Measurements from ENCODE around the gene FAM219A.
"Not testable (repeated sequence)": the region's sequence is repeated elsewhere in the genome, so short reads cannot be mapped to it uniquely, and the experiment has no call there.

DNA sequence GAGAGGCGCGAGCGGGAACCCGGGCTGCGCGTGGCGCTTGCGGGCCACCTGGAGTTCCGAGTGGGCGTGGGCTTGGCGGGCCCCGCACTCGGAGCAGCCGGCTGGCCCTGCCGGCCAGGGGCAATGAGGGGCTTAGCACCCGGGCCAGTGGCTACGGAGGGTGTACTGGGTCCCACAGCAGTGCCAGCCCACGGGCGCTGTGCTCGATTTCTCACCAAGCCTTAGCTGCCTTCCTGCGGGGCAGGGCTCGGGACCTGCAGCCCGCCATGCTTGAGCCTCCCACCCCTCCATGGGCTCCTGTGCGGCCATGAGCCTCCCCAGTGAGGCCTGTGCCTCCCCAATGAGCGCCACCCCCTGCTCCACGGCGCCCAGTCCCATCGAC is 20.5 kb downstream of the FAM219A start:
- TF ChIP-seq CTCF, POLR2A (IDR thresholded peaks at IDR 0.05): not testable (repeated sequence)
